Ishikawa (cell line): ENCODE data around the gene ZNF423.

ENCODE experiments used
- CEBPB ChIP-seq: IDR thresholded peaks from 2 replicates; pipeline ENCODE4 v1.6.1; 2012
- CREB1 ChIP-seq: IDR thresholded peaks from 2 replicates; pipeline ENCODE4 v1.6.1; 2012; ENCODE audit warnings: low read depth
- EGR1 ChIP-seq: IDR thresholded peaks from 2 replicates; pipeline ENCODE4 v1.6.1; 2012
- EP300 ChIP-seq: IDR thresholded peaks from 2 replicates; pipeline ENCODE4 v1.6.1; 2012; ENCODE audit warnings: borderline replicate concordance
- FOXM1 ChIP-seq: IDR thresholded peaks from 2 replicates; pipeline ENCODE4 v1.6.1; 2012; ENCODE audit warnings: low read depth, borderline replicate concordance
- NFIC ChIP-seq: IDR thresholded peaks from 2 replicates; pipeline ENCODE4 v1.6.1; 2012
- RAD21 ChIP-seq: IDR thresholded peaks from 2 replicates; pipeline ENCODE4 v1.6.1; 2012; ENCODE audit warnings: low read depth
- TAF1 ChIP-seq: IDR thresholded peaks from 2 replicates; pipeline ENCODE4 v1.6.1; 2012; ENCODE audit warnings: low read depth, mild to moderate bottlenecking
- TCF12 ChIP-seq: IDR thresholded peaks from 2 replicates; pipeline ENCODE4 v1.6.1; 2012; ENCODE audit warnings: low read depth
- TEAD4 ChIP-seq: IDR thresholded peaks from 2 replicates; pipeline ENCODE4 v1.6.1; 2012
- YY1 ChIP-seq: IDR thresholded peaks from 2 replicates; pipeline ENCODE4 v1.6.1; 2012; ENCODE audit warnings: low read depth
- ZBTB7A ChIP-seq: IDR thresholded peaks from 2 replicates; pipeline ENCODE4 v1.6.1; 2012; ENCODE audit warnings: low read depth
- TF ChIP-seq, protein P1 (sequence below): IDR thresholded peaks from 2 replicates; pipeline ENCODE4 v1.6.1; 2012
- TF ChIP-seq, protein P2 (sequence below): IDR thresholded peaks from 2 replicates; pipeline ENCODE4 v1.6.1; 2012
- TF ChIP-seq, protein P3 (sequence below): IDR thresholded peaks from 2 replicates; pipeline ENCODE4 v1.6.1; 2012; ENCODE audit warnings: low read depth, mild to moderate bottlenecking

ZNF423 gene

DNA sequence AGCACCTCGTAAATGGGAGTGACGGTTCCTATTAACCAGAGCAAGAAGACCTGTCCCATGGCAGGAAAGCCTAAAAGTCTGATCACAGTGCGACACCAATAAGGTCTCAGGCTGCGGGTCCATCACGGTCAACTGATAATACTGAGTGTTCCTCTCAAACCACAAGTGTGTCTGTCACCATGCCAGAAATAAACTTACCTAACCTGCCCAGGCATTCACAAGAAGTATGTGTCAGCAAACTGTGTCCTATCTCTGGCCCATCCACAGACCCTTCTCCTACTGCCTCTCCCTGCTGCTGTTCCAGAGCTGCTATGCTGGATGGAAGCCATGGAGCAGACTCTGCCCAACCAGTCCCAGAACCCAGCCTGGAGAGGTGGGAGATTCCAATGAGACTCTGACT is 73.5 kb downstream of the ZNF423 start:
- TF ChIP-seq TCF12 (no peak), EGR1 (no peak), NFIC (no peak), CEBPB (no peak), TEAD4 (no peak), EP300 (no peak), ZBTB7A (no peak), TAF1 (no peak), YY1 (no peak), RAD21 (no peak)
- TF ChIP-seq, protein P1, sequence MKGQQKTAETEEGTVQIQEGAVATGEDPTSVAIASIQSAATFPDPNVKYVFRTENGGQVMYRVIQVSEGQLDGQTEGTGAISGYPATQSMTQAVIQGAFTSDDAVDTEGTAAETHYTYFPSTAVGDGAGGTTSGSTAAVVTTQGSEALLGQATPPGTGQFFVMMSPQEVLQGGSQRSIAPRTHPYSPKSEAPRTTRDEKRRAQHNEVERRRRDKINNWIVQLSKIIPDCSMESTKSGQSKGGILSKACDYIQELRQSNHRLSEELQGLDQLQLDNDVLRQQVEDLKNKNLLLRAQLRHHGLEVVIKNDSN = no peak
- TF ChIP-seq, protein P2, sequence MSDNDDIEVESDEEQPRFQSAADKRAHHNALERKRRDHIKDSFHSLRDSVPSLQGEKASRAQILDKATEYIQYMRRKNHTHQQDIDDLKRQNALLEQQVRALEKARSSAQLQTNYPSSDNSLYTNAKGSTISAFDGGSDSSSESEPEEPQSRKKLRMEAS = no peak
- TF ChIP-seq, protein P3, sequence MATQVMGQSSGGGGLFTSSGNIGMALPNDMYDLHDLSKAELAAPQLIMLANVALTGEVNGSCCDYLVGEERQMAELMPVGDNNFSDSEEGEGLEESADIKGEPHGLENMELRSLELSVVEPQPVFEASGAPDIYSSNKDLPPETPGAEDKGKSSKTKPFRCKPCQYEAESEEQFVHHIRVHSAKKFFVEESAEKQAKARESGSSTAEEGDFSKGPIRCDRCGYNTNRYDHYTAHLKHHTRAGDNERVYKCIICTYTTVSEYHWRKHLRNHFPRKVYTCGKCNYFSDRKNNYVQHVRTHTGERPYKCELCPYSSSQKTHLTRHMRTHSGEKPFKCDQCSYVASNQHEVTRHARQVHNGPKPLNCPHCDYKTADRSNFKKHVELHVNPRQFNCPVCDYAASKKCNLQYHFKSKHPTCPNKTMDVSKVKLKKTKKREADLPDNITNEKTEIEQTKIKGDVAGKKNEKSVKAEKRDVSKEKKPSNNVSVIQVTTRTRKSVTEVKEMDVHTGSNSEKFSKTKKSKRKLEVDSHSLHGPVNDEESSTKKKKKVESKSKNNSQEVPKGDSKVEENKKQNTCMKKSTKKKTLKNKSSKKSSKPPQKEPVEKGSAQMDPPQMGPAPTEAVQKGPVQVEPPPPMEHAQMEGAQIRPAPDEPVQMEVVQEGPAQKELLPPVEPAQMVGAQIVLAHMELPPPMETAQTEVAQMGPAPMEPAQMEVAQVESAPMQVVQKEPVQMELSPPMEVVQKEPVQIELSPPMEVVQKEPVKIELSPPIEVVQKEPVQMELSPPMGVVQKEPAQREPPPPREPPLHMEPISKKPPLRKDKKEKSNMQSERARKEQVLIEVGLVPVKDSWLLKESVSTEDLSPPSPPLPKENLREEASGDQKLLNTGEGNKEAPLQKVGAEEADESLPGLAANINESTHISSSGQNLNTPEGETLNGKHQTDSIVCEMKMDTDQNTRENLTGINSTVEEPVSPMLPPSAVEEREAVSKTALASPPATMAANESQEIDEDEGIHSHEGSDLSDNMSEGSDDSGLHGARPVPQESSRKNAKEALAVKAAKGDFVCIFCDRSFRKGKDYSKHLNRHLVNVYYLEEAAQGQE = no peak

DNA sequence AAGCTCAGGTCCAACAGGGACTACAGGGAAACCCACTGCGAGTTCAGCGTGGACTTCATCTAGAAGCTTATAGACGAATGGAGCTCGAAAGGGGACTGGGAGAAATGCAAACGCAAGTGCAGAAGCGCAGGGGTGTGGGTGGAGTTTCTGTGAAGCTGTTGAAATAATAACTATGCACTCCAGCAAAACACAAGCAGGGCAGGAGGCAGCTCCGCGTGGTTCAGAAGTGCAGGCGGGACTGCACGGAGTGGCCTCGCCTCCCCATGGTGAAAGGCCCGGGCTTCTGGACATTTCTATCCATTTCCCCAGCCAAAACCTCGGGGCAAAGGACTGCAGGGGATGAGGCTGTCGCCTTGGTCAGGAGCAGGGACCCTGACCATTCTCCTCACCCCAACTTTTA is 74.5 kb downstream of the ZNF423 start:
- TF ChIP-seq CREB1 = no peak
- TF ChIP-seq EGR1 = no peak
- no peak for TF ChIP-seq TAF1
- no peak for TF ChIP-seq YY1
- no peak for TF ChIP-seq NFIC
- TF ChIP-seq ZBTB7A = no peak
- no peak for TF ChIP-seq TCF12
- TF ChIP-seq, protein P1 = no peak
- no peak for TF ChIP-seq FOXM1

DNA sequence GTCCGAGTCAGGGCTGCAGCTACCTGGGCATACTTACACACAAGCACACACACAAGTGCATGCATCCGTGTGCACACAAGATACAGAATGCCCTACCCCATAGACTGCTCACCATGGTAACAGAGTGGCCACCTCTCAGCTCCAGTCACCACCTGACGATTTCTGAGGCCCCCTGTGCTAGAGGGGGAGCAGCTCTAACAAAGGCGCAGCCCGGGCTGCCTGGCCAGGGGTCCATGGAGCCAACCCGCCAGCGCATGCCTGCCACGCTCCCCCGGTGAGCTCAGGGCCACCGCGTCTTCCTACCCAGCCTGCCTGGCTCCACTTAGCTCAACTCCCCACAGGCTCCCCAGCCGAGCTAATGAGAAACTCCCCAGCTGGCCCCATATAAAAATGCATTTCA is 75.5 kb downstream of the ZNF423 start:
- TF ChIP-seq FOXM1 (no peak), EP300 (no peak), RAD21 (no peak), TEAD4 (no peak), TCF12 (no peak), NFIC (no peak), CEBPB (no peak), YY1 (no peak), ZBTB7A (no peak)
- TF ChIP-seq, protein P2 = no peak
- TF ChIP-seq, protein P3 = no peak

DNA sequence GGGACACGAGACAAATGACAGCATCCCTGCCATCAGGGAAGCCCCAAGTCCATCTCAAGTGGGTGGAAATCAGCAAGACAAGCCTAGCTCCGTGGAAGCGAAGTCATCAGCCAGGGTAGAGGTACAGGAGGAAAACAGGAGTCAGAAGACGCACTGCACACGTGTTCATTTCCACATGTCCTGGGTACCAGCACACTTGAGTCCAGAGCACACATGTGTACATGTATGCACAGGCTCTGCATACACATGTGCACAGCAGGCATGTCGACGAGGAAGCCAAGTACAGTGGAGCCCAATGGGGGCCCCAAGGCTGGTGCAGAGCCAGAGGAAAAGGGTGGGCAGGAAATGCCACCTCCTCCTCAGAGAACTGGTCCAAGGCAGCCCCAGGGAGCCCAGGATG is 75.9 kb downstream of the ZNF423 start:
- TF ChIP-seq, protein P2 = no peak
- TF ChIP-seq FOXM1 (no peak), TEAD4 (no peak), ZBTB7A (no peak), NFIC (0 out of 2 replicates have a peak, but pooled peaks have one; percentile 24), TCF12 (no peak)
- TF ChIP-seq, protein P3 = no peak
